Measurements from ENCODE around the gene NTSR1.

DNA sequence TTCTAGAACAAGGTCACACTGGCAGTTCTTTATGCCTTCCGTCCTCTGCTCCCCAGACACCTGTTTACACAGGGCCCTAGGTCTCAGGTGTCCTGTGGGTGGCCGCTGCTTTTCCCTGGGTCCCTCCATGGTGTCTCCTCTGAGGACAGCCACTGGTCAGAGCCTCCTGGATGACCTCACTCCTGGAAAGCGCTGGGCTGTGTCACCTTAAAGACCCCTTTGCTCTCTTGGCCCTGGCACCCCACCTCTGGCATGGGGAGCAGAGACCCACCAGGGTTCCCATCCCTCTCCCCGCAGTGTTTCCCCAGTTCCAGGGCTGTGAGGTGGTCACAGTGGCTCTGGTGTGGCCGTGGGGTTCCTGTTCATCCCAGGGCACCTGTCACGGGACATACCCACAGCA is 33.9 kb downstream of the NTSR1 start:
- TF ChIP-seq, protein P1, sequence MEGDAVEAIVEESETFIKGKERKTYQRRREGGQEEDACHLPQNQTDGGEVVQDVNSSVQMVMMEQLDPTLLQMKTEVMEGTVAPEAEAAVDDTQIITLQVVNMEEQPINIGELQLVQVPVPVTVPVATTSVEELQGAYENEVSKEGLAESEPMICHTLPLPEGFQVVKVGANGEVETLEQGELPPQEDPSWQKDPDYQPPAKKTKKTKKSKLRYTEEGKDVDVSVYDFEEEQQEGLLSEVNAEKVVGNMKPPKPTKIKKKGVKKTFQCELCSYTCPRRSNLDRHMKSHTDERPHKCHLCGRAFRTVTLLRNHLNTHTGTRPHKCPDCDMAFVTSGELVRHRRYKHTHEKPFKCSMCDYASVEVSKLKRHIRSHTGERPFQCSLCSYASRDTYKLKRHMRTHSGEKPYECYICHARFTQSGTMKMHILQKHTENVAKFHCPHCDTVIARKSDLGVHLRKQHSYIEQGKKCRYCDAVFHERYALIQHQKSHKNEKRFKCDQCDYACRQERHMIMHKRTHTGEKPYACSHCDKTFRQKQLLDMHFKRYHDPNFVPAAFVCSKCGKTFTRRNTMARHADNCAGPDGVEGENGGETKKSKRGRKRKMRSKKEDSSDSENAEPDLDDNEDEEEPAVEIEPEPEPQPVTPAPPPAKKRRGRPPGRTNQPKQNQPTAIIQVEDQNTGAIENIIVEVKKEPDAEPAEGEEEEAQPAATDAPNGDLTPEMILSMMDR (IDR thresholded peaks at IDR 0.05) = no peak
- no peak for TF ChIP-seq POLR2A (IDR thresholded peaks at IDR 0.05)
